Activated CD4-positive, alpha-beta memory T cell treated with anti-CD3 and anti-CD28 coated beads, Interleukin-2, amount 10 ng/mL, durations not matched to agents 7 days and 5 days (primary cell): Measurements from ENCODE around the gene MAML1. TPM values are rescaled to one million over a fixed set of nuclear protein-coding genes. Genes with fewer than 3 reads are reported as not detected.

ENCODE experiments used
- CTCF ChIA-PET: fragments of 350-600 bp; sonication (Branson Sonifier 250); formaldehyde crosslinking; loops from one replicate; lab custom pipeline; 2021; ENCODE audit warnings: antibody characterized with exemption, inconsistent platforms; lab: Charles Lee
- POLR2A ChIA-PET: fragments of 350-600 bp; sonication (Branson Sonifier 250); formaldehyde crosslinking; loops from one replicate; lab custom pipeline; 2021; ENCODE audit warnings: antibody characterized with exemption; lab: Charles Lee
- DNase-seq: peaks from one replicate; pipeline ENCODE4 v3.0.0-alpha.2; 2020
- H3K27ac Mint-ChIP-seq: one replicate; pipeline ENCODE4 v1.8.0; 2021; ENCODE audit warnings: mild to moderate bottlenecking, mixed read lengths
- H3K27me3 Mint-ChIP-seq: one replicate; pipeline ENCODE4 v1.8.0; 2021; ENCODE audit warnings: mixed read lengths
- H3K36me3 Mint-ChIP-seq: one replicate; pipeline ENCODE4 v1.8.0; 2021; ENCODE audit warnings: low read depth, mixed read lengths
- H3K4me1 Mint-ChIP-seq: one replicate; pipeline ENCODE4 v1.8.0; 2021; ENCODE audit warnings: mixed read lengths
- H3K4me3 Mint-ChIP-seq: one replicate; pipeline ENCODE4 v1.8.0; 2021; ENCODE audit warnings: mild to moderate bottlenecking, mixed read lengths
- H3K9me3 Mint-ChIP-seq: one replicate; pipeline ENCODE4 v1.8.0; 2021; ENCODE audit warnings: mixed read lengths
- total RNA-seq, 2 experiments: library from RNA; stranded (reverse); gene quantifications; one replicate each; pipeline ENCODE4 v1.2.3, GENCODE V29; 2021

Gene MAML1
- total RNA-seq, 2 experiments from 2014 or later = 33.3 to 35.2 TPM

GRCh38 chr5:179803651-179804554, 71.3 kb downstream of the MAML1 start:
- ChIA-PET CTCF (no interaction called here), POLR2A (interaction anchor here (1.5 to 4.9 kb wide), 5 partner anchors 8 to 71 kb away, joined by 3 to 37 read pairs (median 6); partner anchors contain the start of genes LTC4S, MAML1 and SQSTM1)
- DNase-seq = peak; percentile 46
- peaks cover 12% of the 10 kb centered on the region for H3K36me3 Mint-ChIP-seq
- peaks cover 33% of the 10 kb centered on the region for H3K4me1 Mint-ChIP-seq
- peak overlapping the region; percentile 85 for H3K4me3 Mint-ChIP-seq
- H3K27me3 Mint-ChIP-seq = no peaks in the 10 kb centered on the region
- H3K27ac Mint-ChIP-seq = peak overlapping the region; percentile 81
- H3K9me3 Mint-ChIP-seq = no peaks in the 10 kb centered on the region

- CTCF ChIA-PET = no interaction called here
- Mint-ChIP-seq H3K36me3 (peaks cover 8% of the 10 kb centered on the region), H3K27ac (peak overlapping the region; percentile 81), H3K9me3 (no peaks in the 10 kb centered on the region), H3K4me1 (peaks cover 33% of the 10 kb centered on the region), H3K4me3 (peak overlapping the region; percentile 85), H3K27me3 (no peaks in the 10 kb centered on the region)
- no peak for DNase-seq
- POLR2A ChIA-PET = interaction anchor here (1.5 to 4.9 kb wide), 5 partner anchors 9 to 72 kb away, joined by 3 to 37 read pairs (median 6); partner anchors contain the start of genes LTC4S, MAML1 and SQSTM1
Observed at GRCh38 chr5:179804555-179804947, 71.9 kb downstream of the MAML1 start.

- Mint-ChIP-seq H3K27me3 (no peaks in the 10 kb centered on the region), H3K9me3 (no peaks in the 10 kb centered on the region), H3K36me3 (peaks cover 5% of the 10 kb centered on the region), H3K4me3 (peak overlapping the region; percentile 85), H3K27ac (peak overlapping the region; percentile 81), H3K4me1 (peaks cover 33% of the 10 kb centered on the region)
- CTCF ChIA-PET = interaction anchor here (1.3 kb wide), 1 partner anchor 10 kb away, joined by 5 read pairs; no protein-coding TSS in a partner anchor
- DNase-seq = no peak
- POLR2A ChIA-PET = interaction anchor here (1.6 to 4.9 kb wide), 5 partner anchors 9 to 182 kb away, joined by 5 to 37 read pairs (median 8); partner anchors contain the start of genes HNRNPH1, LTC4S, MAML1 and SQSTM1
Observed at GRCh38 chr5:179805070-179805528, 72.5 kb downstream of the MAML1 start.

- POLR2A ChIA-PET = interaction anchor here (0.7 to 4.9 kb wide), 9 partner anchors 10 to 290 kb away, joined by 3 to 37 read pairs (median 5); partner anchors contain the start of genes HNRNPH1, LTC4S, RUFY1 and SQSTM1
- peaks cover 33% of the 10 kb centered on the region for H3K4me1 Mint-ChIP-seq
- H3K36me3 Mint-ChIP-seq = peaks cover 5% of the 10 kb centered on the region
- DNase-seq = peak; percentile 70
- no peaks in the 10 kb centered on the region for H3K9me3 Mint-ChIP-seq
- CTCF ChIA-PET = interaction anchor here (0.6 to 1.3 kb wide), 3 partner anchors 10 to 191 kb away, joined by 3 to 5 read pairs (median 3); no protein-coding TSS in a partner anchor
- peak overlapping the region; percentile 81 for H3K27ac Mint-ChIP-seq
- H3K27me3 Mint-ChIP-seq = no peaks in the 10 kb centered on the region
- peak overlapping the region; percentile 85 for H3K4me3 Mint-ChIP-seq
Observed at GRCh38 chr5:179805529-179806249, 73.1 kb downstream of the MAML1 start.

GRCh38 chr5:179806250-179807048, 73.8 kb downstream of the MAML1 start, which contains the start of gene MGAT4B:
TSS of gene MGAT4B (minus strand) at chr5:179806866. CDS start at chr5:179806583, 283 bp downstream.
- peaks cover 5% of the 10 kb centered on the region for H3K36me3 Mint-ChIP-seq
- CTCF ChIA-PET = interaction anchor here (0.7 to 1.3 kb wide), 2 partner anchors 11 to 100 kb away, joined by 3 to 5 read pairs; no protein-coding TSS in a partner anchor
- peak within 1 kb of the TSS; percentile 77 for H3K27ac Mint-ChIP-seq
- POLR2A ChIA-PET = interaction anchor here (0.7 to 4.9 kb wide), 12 partner anchors 10 to 289 kb away, joined by 3 to 37 read pairs (median 4); partner anchors contain the start of genes HNRNPH1, LTC4S, RUFY1 and SQSTM1
- peaks cover 33% of the 10 kb centered on the region for H3K4me1 Mint-ChIP-seq
- H3K9me3 Mint-ChIP-seq = no peaks in the 10 kb centered on the region
- no peaks in the 10 kb centered on the region for H3K27me3 Mint-ChIP-seq
- peak within 1 kb of the TSS; percentile 85 for H3K4me3 Mint-ChIP-seq
- DNase-seq = peak; percentile 75

- no peak for DNase-seq
- ChIA-PET POLR2A (interaction anchor here (0.9 to 1.6 kb wide), 2 partner anchors 10 to 25 kb away, joined by 3 to 9 read pairs; no protein-coding TSS in a partner anchor), CTCF (no interaction called here)
- H3K36me3 Mint-ChIP-seq = peaks cover 13% of the 10 kb centered on the region
- no peak overlapping the region for H3K27ac Mint-ChIP-seq
- no peak overlapping the region for H3K4me3 Mint-ChIP-seq
- H3K27me3 Mint-ChIP-seq = no peaks in the 10 kb centered on the region
- H3K4me1 Mint-ChIP-seq = peaks cover 6% of the 10 kb centered on the region
- no peaks in the 10 kb centered on the region for H3K9me3 Mint-ChIP-seq
Observed at GRCh38 chr5:179812135-179812825, 79.7 kb downstream of the MAML1 start.

- H3K9me3 Mint-ChIP-seq = no peaks in the 10 kb centered on the region
- ChIA-PET POLR2A (interaction anchor here (0.9 kb wide), 1 partner anchor 9 kb away, joined by 3 read pairs; no protein-coding TSS in a partner anchor), CTCF (interaction anchor here (1.3 kb wide), 1 partner anchor 50 kb away, joined by 4 read pairs; no protein-coding TSS in a partner anchor)
- no peaks in the 10 kb centered on the region for H3K27me3 Mint-ChIP-seq
- H3K4me3 Mint-ChIP-seq = no peak overlapping the region
- H3K4me1 Mint-ChIP-seq = peaks cover 10% of the 10 kb centered on the region
- DNase-seq = no peak
- H3K36me3 Mint-ChIP-seq = peaks cover 13% of the 10 kb centered on the region
- no peak overlapping the region for H3K27ac Mint-ChIP-seq
Observed at GRCh38 chr5:179812997-179813607, 80.5 kb downstream of the MAML1 start.

GRCh38 chr5:179814090-179814489, 81.5 kb downstream of the MAML1 start:
- Mint-ChIP-seq H3K4me3 (no peak overlapping the region), H3K27me3 (no peaks in the 10 kb centered on the region), H3K36me3 (peaks cover 13% of the 10 kb centered on the region), H3K4me1 (peaks cover 17% of the 10 kb centered on the region), H3K9me3 (no peaks in the 10 kb centered on the region), H3K27ac (no peak overlapping the region)
- DNase-seq = no peak
- CTCF ChIA-PET = interaction anchor here (1.3 kb wide), 2 partner anchors 12 to 51 kb away, joined by 3 to 4 read pairs; no protein-coding TSS in a partner anchor
- POLR2A ChIA-PET = no interaction called here

- H3K27me3 Mint-ChIP-seq = no peaks in the 10 kb centered on the region
- H3K4me3 Mint-ChIP-seq = no peak overlapping the region
- CTCF ChIA-PET = interaction anchor here (0.8 to 1.3 kb wide), 2 partner anchors 13 to 14 kb away, joined by 3 to 4 read pairs; no protein-coding TSS in a partner anchor
- peaks cover 31% of the 10 kb centered on the region for H3K4me1 Mint-ChIP-seq
- no peak for DNase-seq
- POLR2A ChIA-PET = no interaction called here
- H3K9me3 Mint-ChIP-seq = no peaks in the 10 kb centered on the region
- H3K36me3 Mint-ChIP-seq = peaks cover 13% of the 10 kb centered on the region
- no peak overlapping the region for H3K27ac Mint-ChIP-seq
Observed at GRCh38 chr5:179815491-179816249, 83.0 kb downstream of the MAML1 start.

GRCh38 chr5:179816401-179816795, 83.8 kb downstream of the MAML1 start:
- no peaks in the 10 kb centered on the region for H3K9me3 Mint-ChIP-seq
- no peak overlapping the region for H3K27ac Mint-ChIP-seq
- H3K36me3 Mint-ChIP-seq = peaks cover 15% of the 10 kb centered on the region
- POLR2A ChIA-PET = interaction anchor here (2.6 kb wide), 1 partner anchor 10 kb away, joined by 7 read pairs; no protein-coding TSS in a partner anchor
- H3K4me1 Mint-ChIP-seq = peaks cover 31% of the 10 kb centered on the region
- H3K4me3 Mint-ChIP-seq = no peak overlapping the region
- no peaks in the 10 kb centered on the region for H3K27me3 Mint-ChIP-seq
- DNase-seq = no peak
- CTCF ChIA-PET = interaction anchor here (0.8 kb wide), 1 partner anchor 14 kb away, joined by 4 read pairs; no protein-coding TSS in a partner anchor
